Tibial nerve (tissue), 3 donors: ENCODE measurements around the gene C2orf78.

ENCODE experiments used
- CTCF ChIP-seq, 5 experiments: fragments of 200-600 bp in 3 of 5; fragments of 450-650 bp in 2 of 5; sonication (generic) in 3 of 5; IDR thresholded peaks; one replicate each; pipeline ENCODE4 v1.5.1; 2016 to 2019; ENCODE audit warnings: antibody characterized with exemption in 5 of 5, mild to moderate bottlenecking in 3 of 5, moderate library complexity in 2 of 5
- POLR2A ChIP-seq, 2 donors: fragments of 450-650 bp; IDR thresholded peaks; one replicate each; pipeline ENCODE4 v1.6.1; 2017; ENCODE audit warnings: antibody characterized with exemption in 2 of 2, mild to moderate bottlenecking in 2 of 2, moderate library complexity in 2 of 2

- TF ChIP-seq CTCF (IDR thresholded peaks at IDR 0.05) (no peak), POLR2A (IDR thresholded peaks at IDR 0.05) (no peak)
These were observed 79.0 kb downstream of the C2orf78 start for GRCh38 chr2:73862987-73863386.
